OCI-LY3 (cell line): ENCODE results near the gene DHX35.

Source experiments
- H2AFZ ChIP-seq: fragments of 200-600, 300-600 bp; shearing (Covaris generic); 2 replicates; pipeline ENCODE4 v1.6.0; 2014; ENCODE audit warnings: antibody characterized with exemption, low read depth, low read length
- H3K27ac ChIP-seq: fragments of 200-600, 300-600 bp; sonication (generic); 2 replicates; pipeline ENCODE4 v1.5.1; 2014; ENCODE audit warnings: mild to moderate bottlenecking, low read length, moderate library complexity, mixed read lengths
- H3K27me3 ChIP-seq: fragments of 200-600, 300-600 bp; sonication (generic); 2 replicates; pipeline ENCODE4 v1.6.1; 2014; ENCODE audit warnings: low read depth, low read length, mixed read lengths
- H3K36me3 ChIP-seq: fragments of 200-600, 300-600 bp; sonication (generic); replicated peaks from 2 replicates; pipeline ENCODE3; 2014; ENCODE audit warnings: low read depth, low read length, mixed read lengths
- H3K4me1 ChIP-seq: fragments of 300-600, 200-600 bp; sonication (generic); 2 replicates; pipeline ENCODE4 v1.6.1; 2014; ENCODE audit warnings: low read length, mixed read lengths
- H3K4me2 ChIP-seq: fragments of 200-600, 300-600 bp; sonication (generic); 2 replicates; pipeline ENCODE4 v1.6.1; 2014; ENCODE audit warnings: low read length, mixed read lengths
- H3K4me3 ChIP-seq: fragments of 300-600, 200-600 bp; sonication (generic); 2 replicates; pipeline ENCODE4 v1.5.1; 2014; ENCODE audit warnings: antibody characterized with exemption, mild to moderate bottlenecking, low read length, moderate library complexity
- H3K79me2 ChIP-seq: fragments of 300-600, 200-600 bp; shearing (Covaris generic); 2 replicates; pipeline ENCODE4 v1.6.1; 2014; ENCODE audit warnings: mild to moderate bottlenecking, low read length, mixed read lengths
- H3K9ac ChIP-seq: fragments of 300-600, 200-600 bp; shearing (Covaris generic); 2 replicates; pipeline ENCODE4 v1.6.0; 2014; ENCODE audit warnings: mild to moderate bottlenecking, low read length, moderate library complexity
- H3K9me3 ChIP-seq: fragments of 200-600, 300-600 bp; shearing (Covaris generic); 2 replicates; pipeline ENCODE4 v1.6.1; 2014; ENCODE audit warnings: low read length, mixed read lengths; ENCODE audit not compliant: insufficient read depth
- H4K20me1 ChIP-seq: fragments of 200-600, 300-600 bp; sonication (generic); 2 replicates; pipeline ENCODE4 v1.6.1; 2016; ENCODE audit warnings: low read length, mixed read lengths; ENCODE audit not compliant: insufficient read depth
- CTCF ChIP-seq: fragments of 200-600, 300-600 bp; sonication (generic); IDR thresholded peaks from 2 replicates; pipeline ENCODE4 v1.5.1; 2014; ENCODE audit warnings: antibody characterized with exemption, low read length, low read depth
- EZH2phosphoT487 ChIP-seq: fragments of 200-600 bp; shearing (Covaris generic); IDR thresholded peaks from 2 replicates; pipeline ENCODE4 v1.6.1; 2018; ENCODE audit warnings: antibody characterized with exemption, mixed run types, low read depth

DHX35 gene

GRCh38 chr20:38947931-38948362 is 14.2 kb upstream of the DHX35 start:
- no peak overlapping the region for H3K4me3 ChIP-seq
- no peak overlapping the region for H3K27ac ChIP-seq
- peaks cover 37% of the 10 kb centered on the region for H4K20me1 ChIP-seq
- H3K79me2 ChIP-seq, result peaks cover 87% of the 10 kb centered on the region
- no peak overlapping the region for H3K9ac ChIP-seq
- no peaks in the 10 kb centered on the region for H3K9me3 ChIP-seq
- no peak for TF ChIP-seq CTCF
- TF ChIP-seq EZH2phosphoT487, result no peak
- H3K4me2 ChIP-seq, result no peak overlapping the region
- no peaks in the 10 kb centered on the region for H3K27me3 ChIP-seq
- H3K4me1 ChIP-seq, result no peaks in the 10 kb centered on the region
- peaks cover 79% of the 10 kb centered on the region for H3K36me3 ChIP-seq
- H2AFZ ChIP-seq, result no peak overlapping the region

GRCh38 chr20:38950254-38950653 is 11.9 kb upstream of the DHX35 start:
- Histone ChIP-seq H3K4me2 (no peak overlapping the region), H2AFZ (no peak overlapping the region), H3K36me3 (peaks cover 81% of the 10 kb centered on the region), H3K4me1 (no peaks in the 10 kb centered on the region), H3K79me2 (peaks cover 75% of the 10 kb centered on the region), H4K20me1 (peaks cover 30% of the 10 kb centered on the region), H3K27me3 (no peaks in the 10 kb centered on the region), H3K4me3 (no peak overlapping the region), H3K27ac (no peak overlapping the region), H3K9ac (no peak overlapping the region), H3K9me3 (no peaks in the 10 kb centered on the region)
- TF ChIP-seq CTCF (no peak), EZH2phosphoT487 (no peak)

- Histone ChIP-seq H4K20me1 (peaks cover 27% of the 10 kb centered on the region), H3K36me3 (peaks cover 75% of the 10 kb centered on the region), H3K4me3 (no peak overlapping the region), H2AFZ (no peak overlapping the region), H3K4me1 (no peaks in the 10 kb centered on the region), H3K79me2 (peaks cover 65% of the 10 kb centered on the region), H3K27ac (no peak overlapping the region), H3K9me3 (no peaks in the 10 kb centered on the region), H3K9ac (no peak overlapping the region), H3K4me2 (no peak overlapping the region), H3K27me3 (no peaks in the 10 kb centered on the region)
- TF ChIP-seq CTCF (no peak), EZH2phosphoT487 (no peak)
These were observed 10.5 kb upstream of the DHX35 start for GRCh38 chr20:38951611-38952010.

- TF ChIP-seq CTCF (no peak), EZH2phosphoT487 (no peak)
- H3K36me3 ChIP-seq, result peaks cover 69% of the 10 kb centered on the region
These were observed 10.0 kb upstream of the DHX35 start for GRCh38 chr20:38952153-38952552.

More at GRCh38 chr20:38952153-38952552, 10.0 kb upstream of the DHX35 start:
- Histone ChIP-seq H3K27me3 (no peaks in the 10 kb centered on the region), H3K9ac (no peak overlapping the region), H3K9me3 (no peaks in the 10 kb centered on the region), H3K4me3 (no peak overlapping the region), H3K79me2 (peaks cover 59% of the 10 kb centered on the region), H3K27ac (no peak overlapping the region), H3K4me2 (no peak overlapping the region), H3K4me1 (no peaks in the 10 kb centered on the region), H2AFZ (no peak overlapping the region), H4K20me1 (peaks cover 23% of the 10 kb centered on the region)
